ENCODE results near the gene METTL9. TPM values are rescaled to one million over a fixed set of nuclear protein-coding genes. Genes with fewer than 3 reads are reported as not detected.
A peak's percentile ranks its signal among the peaks of the same experiment; 100 is the strongest.

METTL9 gene
- total and polyA plus RNA-seq, 9 of the 15 experiments (the other 6 are each of a cell fraction or from before 2014, with no cell fraction given) = 12.2 to 107 (median 79.1) TPM

DNA sequence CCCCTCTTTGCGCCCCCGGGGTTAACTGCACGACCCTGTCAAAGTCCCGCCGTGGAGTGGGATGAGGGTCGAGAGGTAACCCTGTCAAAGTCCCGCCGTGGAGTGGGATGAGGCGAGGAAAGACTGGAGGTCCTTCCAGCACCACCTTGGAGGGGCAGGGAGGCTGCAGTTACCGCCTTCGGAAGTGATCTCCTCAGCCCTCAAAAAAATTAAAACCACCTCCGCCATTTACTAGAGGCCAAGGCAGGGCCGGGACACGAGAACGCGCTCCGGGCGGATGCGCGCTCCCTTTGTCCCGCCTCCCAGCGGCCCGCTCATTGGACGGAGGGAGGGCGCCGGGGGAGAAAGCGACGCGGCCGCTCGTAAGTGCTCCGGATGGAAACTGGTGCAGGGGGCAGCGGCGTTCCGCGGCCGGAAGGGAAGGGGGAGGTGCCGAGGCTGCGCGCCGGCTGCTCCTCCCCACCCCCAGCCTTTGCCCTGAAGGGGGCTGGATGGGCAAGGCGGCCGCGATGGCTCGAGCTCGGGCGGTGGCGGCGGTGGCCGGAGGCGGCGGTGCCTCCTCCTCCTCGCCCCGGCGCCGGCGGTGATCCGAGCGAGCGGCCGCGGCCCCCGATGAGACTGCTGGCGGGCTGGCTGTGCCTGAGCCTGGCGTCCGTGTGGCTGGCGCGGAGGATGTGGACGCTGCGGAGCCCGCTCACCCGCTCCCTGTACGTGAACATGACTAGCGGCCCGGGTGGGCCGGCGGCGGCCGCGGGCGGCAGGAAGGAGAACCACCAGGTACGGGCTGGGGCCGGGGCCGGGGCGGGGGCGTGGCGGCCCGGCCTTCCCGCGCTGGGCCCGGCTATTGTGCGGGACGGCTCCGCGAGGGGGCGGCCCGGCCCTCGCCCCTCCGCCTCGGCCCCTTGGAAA is at the start of gene METTL9 (continued):
- TF ChIP-seq, protein P1, sequence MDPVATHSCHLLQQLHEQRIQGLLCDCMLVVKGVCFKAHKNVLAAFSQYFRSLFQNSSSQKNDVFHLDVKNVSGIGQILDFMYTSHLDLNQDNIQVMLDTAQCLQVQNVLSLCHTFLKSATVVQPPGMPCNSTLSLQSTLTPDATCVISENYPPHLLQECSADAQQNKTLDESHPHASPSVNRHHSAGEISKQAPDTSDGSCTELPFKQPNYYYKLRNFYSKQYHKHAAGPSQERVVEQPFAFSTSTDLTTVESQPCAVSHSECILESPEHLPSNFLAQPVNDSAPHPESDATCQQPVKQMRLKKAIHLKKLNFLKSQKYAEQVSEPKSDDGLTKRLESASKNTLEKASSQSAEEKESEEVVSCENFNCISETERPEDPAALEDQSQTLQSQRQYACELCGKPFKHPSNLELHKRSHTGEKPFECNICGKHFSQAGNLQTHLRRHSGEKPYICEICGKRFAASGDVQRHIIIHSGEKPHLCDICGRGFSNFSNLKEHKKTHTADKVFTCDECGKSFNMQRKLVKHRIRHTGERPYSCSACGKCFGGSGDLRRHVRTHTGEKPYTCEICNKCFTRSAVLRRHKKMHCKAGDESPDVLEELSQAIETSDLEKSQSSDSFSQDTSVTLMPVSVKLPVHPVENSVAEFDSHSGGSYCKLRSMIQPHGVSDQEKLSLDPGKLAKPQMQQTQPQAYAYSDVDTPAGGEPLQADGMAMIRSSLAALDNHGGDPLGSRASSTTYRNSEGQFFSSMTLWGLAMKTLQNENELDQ (CRISPR knock-in tag; IDR thresholded peaks at IDR 0.05; ENCODE audit: borderline replicate concordance) = no peak
- TF ChIP-seq PPARD (CRISPR knock-in tag; IDR thresholded peaks at IDR 0.05) (no peak), TAL1 (IDR thresholded peaks at IDR 0.05) (no peak), TSC22D4 (tag; IDR thresholded peaks at IDR 0.05) (no peak), MED1 (CRISPR knock-in tag; IDR thresholded peaks at IDR 0.05; ENCODE audit: borderline replicate concordance) (peak; percentile 93; the same call in 1 of the 2 replicates), ILK (tag; IDR thresholded peaks at IDR 0.05; ENCODE audit: borderline replicate concordance, low read depth) (no peak), PURB (CRISPR knock-in tag; IDR thresholded peaks at IDR 0.05; ENCODE audit: low read depth) (no peak), ETV5 (CRISPR knock-in tag; IDR thresholded peaks at IDR 0.05; ENCODE audit: low read depth) (peak; percentile 92), ZBTB17 (CRISPR knock-in tag; IDR thresholded peaks at IDR 0.05) (no peak), ZNF146 (CRISPR knock-in tag; IDR thresholded peaks at IDR 0.05; ENCODE audit: unreplicated experiment) (no peak), MCM7 (IDR thresholded peaks at IDR 0.05) (no peak)
- TF ChIP-seq, protein P2, sequence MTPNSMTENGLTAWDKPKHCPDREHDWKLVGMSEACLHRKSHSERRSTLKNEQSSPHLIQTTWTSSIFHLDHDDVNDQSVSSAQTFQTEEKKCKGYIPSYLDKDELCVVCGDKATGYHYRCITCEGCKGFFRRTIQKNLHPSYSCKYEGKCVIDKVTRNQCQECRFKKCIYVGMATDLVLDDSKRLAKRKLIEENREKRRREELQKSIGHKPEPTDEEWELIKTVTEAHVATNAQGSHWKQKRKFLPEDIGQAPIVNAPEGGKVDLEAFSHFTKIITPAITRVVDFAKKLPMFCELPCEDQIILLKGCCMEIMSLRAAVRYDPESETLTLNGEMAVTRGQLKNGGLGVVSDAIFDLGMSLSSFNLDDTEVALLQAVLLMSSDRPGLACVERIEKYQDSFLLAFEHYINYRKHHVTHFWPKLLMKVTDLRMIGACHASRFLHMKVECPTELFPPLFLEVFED (CRISPR knock-in tag; conservative IDR thresholded peaks at IDR 0.05) = no peak
- TF ChIP-seq, protein P3, sequence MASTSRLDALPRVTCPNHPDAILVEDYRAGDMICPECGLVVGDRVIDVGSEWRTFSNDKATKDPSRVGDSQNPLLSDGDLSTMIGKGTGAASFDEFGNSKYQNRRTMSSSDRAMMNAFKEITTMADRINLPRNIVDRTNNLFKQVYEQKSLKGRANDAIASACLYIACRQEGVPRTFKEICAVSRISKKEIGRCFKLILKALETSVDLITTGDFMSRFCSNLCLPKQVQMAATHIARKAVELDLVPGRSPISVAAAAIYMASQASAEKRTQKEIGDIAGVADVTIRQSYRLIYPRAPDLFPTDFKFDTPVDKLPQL (IDR thresholded peaks at IDR 0.05; ENCODE audit: extremely low read depth, insufficient read length) = no peak
- TF ChIP-seq, protein P4, sequence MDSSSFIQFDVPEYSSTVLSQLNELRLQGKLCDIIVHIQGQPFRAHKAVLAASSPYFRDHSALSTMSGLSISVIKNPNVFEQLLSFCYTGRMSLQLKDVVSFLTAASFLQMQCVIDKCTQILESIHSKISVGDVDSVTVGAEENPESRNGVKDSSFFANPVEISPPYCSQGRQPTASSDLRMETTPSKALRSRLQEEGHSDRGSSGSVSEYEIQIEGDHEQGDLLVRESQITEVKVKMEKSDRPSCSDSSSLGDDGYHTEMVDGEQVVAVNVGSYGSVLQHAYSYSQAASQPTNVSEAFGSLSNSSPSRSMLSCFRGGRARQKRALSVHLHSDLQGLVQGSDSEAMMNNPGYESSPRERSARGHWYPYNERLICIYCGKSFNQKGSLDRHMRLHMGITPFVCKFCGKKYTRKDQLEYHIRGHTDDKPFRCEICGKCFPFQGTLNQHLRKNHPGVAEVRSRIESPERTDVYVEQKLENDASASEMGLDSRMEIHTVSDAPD (CRISPR knock-in tag; IDR thresholded peaks at IDR 0.05) = no peak
- TF ChIP-seq, protein P5, sequence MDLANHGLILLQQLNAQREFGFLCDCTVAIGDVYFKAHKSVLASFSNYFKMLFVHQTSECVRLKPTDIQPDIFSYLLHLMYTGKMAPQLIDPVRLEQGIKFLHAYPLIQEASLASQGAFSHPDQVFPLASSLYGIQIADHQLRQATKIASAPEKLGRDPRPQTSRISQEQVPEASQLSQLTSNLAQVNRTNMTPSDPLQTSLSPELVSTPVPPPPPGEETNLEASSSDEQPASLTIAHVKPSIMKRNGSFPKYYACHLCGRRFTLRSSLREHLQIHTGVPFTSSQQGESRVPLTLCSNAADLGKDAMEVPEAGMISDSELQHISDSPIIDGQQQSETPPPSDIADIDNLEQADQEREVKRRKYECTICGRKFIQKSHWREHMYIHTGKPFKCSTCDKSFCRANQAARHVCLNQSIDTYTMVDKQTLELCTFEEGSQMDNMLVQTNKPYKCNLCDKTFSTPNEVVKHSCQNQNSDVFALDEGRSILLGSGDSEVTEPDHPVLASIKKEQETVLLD (IDR thresholded peaks at IDR 0.05) = peak; percentile 69; the same call in 1 of the 2 replicates
- TF ChIP-seq, protein P6, sequence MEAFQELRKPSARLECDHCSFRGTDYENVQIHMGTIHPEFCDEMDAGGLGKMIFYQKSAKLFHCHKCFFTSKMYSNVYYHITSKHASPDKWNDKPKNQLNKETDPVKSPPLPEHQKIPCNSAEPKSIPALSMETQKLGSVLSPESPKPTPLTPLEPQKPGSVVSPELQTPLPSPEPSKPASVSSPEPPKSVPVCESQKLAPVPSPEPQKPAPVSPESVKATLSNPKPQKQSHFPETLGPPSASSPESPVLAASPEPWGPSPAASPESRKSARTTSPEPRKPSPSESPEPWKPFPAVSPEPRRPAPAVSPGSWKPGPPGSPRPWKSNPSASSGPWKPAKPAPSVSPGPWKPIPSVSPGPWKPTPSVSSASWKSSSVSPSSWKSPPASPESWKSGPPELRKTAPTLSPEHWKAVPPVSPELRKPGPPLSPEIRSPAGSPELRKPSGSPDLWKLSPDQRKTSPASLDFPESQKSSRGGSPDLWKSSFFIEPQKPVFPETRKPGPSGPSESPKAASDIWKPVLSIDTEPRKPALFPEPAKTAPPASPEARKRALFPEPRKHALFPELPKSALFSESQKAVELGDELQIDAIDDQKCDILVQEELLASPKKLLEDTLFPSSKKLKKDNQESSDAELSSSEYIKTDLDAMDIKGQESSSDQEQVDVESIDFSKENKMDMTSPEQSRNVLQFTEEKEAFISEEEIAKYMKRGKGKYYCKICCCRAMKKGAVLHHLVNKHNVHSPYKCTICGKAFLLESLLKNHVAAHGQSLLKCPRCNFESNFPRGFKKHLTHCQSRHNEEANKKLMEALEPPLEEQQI (IDR thresholded peaks at IDR 0.05) = no peak

All from K562 (cell line).